Hematopoietic multipotent progenitor cell treated with erythropoietin and hydrocortisone succinate and interleukin-3 and kit ligand, for 15 days (in vitro differentiated cells): ENCODE data around the gene TTC1.

Source experiments
- DNase-seq: peaks from one replicate; pipeline ENCODE4 v3.0.0-alpha.2; 2015; ENCODE audit warnings: low spot score

The TTC1 gene

GRCh38 chr5:160088805-160089204 lies 79.9 kb downstream of the TTC1 start:
- DNase-seq: no peak

GRCh38 chr5:160089531-160089930 lies 80.6 kb downstream of the TTC1 start:
- DNase-seq: no peak

DNA sequence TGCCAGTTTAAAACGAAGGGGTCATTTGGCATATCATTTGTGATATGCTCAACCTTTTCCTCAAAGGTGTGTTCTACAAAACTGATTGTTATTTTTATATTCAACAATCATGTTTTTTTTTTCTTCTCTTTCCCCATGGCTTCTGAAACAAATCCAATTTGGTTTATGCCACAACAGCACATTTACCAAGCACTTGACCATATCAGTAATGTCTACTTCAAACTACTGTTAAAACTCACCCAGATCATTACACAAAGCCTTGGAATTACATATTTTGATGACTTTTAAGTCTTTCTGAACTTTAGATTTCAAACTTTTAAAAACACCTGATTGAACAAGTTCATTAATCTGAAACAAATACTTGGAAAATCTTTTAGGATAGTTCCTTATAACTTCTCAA lies 81.1 kb downstream of the TTC1 start:
- DNase-seq: no peak

GRCh38 chr5:160092514-160092913 lies 83.6 kb downstream of the TTC1 start:
- no peak for DNase-seq

DNA sequence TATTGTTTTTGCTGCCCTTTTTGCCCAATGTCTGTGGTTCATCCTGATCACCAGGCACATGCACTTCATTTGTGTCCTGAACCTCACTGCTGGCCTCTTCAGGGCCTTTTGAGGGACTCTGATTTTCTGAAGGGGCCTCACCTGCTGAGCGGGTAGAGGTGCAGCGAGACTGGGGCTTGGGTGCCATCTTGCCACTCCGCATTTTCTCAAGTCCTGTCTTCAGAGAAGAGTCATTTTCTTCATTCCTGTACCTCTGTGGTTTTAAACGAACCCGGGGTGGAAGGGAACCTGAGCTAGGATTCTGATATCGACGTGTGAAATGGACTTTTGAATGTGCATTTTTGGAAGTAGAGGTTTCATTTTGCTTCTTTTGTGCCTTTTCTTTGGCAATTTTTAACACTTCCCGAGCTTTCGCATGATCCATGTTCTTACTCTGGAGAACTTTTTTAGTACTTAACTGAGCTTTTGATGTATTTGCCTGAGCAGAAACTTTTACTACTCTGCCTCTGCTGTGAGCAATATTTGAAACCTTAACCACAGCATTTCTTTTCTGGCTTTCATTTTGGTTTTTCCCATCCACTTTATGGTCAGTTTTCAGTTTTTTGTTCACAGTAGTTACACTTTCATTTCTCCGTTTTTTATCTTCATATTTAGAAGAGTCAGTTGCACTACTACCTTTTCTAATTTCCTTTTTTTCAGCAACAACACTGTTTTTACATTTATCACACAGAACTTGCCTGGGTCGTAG lies 84.2 kb downstream of the TTC1 start:
- no peak for DNase-seq

DNA sequence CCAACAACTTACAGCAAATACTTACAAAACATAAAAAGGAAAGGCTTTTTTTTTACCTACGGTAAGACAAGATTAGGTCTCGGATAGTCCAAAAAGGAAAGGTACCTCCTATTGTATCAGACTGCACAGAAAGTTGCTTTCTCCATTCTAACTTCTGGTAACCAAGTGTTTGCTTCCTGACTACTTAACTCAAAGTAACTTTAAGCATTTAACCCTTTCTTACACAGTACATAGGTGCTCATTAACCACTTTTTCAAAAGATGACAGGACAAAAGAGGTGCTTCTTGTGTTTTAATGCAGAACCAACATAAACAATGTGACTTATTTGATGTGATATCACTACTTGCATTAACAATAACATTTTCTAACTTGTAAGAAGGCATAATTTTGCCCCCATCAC lies 87.2 kb downstream of the TTC1 start:
- no peak for DNase-seq

DNA sequence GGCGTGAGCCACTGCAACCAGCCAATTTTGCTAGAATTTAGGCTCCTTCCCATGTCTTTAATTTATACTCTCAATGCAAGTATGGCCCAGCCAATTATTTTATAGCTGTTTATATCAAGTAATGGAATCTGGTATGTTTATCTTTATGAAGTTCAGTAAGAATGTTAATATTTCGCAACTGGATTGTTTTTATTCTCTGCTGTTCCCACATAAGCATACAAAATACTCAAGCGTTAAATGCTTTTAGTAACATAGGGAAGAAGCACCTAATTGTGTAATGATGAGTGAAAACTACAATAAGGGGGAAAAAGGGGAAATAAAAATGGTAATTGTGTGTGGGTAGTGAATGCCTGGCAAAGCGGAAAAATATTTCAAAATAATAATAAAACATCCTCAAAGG lies 89.1 kb downstream of the TTC1 start:
- DNase-seq: no peak

DNA sequence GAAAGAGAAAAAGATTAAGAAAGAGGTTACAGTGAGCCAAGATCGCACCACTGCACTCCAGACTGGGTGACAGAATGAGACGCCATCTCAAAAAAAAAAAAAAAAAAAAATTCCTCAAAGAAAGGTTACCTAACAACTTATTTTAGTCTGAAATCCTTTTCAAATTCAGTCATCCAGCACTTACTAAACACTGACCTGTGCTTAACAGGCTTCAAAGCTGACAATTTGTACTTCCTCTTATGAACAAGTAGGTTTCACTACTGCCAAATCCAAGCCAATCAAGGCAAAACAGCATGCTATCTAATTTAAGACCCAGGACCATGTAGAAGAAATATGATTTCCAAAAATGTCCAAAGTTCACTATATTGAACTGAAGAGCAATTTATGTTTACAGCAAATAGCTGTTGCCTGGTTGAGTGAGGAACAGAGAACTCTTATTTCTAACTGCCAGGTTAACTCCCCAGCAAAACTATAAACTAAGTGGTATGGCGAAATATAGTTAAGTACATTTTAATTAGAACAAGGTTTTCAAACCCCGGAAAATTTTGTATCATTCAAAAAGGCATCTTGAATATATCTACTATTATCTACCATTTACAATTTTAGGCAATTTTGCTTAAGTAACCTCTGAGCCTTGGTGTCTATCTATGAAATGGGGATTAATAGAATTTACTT lies 96.9 kb downstream of the TTC1 start:
- no peak for DNase-seq

GRCh38 chr5:160108124-160108523 lies 99.2 kb downstream of the TTC1 start:
- DNase-seq: no peak
